Fibroblast of skin of back (primary cell): Measurements from ENCODE around the gene SF3A2.

Experiments
- DNase-seq: peaks from one replicate; pipeline ENCODE4 v3.0.0-alpha.2; 2013

SF3A2 gene

DNA sequence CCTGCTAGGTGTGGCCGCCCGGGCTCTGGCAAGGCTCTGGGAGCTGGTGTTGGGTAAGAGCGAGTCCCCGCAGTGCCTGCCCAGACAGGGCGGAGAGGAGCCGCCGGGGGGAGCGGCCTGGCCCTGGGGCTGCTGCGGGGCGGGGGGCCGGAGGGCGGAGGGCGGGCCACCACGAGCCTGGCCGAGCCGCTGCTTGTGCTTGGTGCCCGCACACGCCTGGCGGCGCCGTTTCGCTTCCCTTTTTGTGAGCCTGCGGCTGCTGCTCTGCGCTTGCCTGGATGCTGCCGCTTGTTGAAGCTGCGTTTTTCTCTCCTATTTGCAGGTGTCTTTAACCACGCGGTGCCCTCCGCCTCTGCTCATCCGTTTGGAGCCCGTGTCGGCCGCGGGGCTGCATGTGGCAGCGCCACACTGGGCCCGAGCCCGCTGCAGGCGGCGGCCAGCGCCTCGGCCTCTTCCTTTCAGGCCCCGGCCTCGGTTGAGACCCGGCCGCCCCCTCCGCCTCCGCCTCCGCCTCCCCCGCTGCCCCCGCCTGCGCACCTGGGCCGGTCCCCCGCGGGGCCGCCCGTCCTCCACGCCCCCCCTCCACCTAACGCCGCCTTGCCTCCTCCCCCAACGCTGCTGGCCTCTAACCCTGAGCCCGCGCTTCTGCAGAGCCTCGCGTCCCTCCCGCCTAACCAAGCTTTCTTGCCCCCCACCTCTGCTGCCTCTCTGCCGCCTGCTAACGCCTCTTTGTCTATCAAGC is 9.0 kb upstream of the SF3A2 start:
- DNase-seq: no peak

DNA sequence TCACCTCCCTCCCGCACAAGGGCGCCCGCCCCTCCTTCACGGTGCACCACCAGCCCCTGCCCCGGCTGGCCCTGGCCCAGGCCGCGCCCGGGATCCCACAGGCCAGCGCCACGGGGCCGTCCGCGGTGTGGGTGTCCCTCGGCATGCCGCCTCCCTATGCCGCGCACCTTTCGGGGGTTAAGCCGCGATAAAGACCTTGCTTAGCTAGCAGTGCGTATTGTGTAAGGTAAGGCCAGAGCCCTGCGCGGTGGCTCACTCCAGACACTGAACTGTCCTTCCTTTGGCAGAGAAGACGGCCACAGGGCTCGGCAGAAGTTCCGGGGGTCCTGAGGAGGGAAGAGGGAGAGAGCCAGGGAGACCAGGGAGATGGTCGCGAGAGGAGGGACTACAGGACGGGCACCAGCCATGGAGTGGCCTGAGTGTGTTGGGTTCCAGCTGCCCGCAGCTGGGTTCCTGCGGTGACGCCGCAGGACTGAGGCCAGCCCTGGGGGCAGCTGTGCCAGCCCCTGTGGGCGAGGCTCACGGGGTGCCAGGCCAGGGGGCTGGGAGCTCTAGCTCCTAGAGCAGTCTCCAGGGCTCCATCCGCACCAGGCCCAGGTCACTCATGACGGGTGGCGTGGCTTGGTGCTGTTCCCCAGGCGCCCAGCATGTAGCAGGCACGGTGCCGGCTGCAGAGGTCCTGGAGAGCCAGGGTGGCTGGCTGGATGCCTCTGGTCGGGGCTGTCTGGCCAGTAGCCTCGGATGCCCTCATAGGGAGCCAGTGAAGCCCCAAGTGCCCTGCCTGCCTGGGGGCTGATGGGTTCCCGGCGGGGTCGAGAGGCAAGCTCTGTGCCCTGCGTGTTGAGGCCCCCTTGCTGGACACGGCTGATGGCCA is 8.2 kb upstream of the SF3A2 start:
- no peak for DNase-seq

DNA sequence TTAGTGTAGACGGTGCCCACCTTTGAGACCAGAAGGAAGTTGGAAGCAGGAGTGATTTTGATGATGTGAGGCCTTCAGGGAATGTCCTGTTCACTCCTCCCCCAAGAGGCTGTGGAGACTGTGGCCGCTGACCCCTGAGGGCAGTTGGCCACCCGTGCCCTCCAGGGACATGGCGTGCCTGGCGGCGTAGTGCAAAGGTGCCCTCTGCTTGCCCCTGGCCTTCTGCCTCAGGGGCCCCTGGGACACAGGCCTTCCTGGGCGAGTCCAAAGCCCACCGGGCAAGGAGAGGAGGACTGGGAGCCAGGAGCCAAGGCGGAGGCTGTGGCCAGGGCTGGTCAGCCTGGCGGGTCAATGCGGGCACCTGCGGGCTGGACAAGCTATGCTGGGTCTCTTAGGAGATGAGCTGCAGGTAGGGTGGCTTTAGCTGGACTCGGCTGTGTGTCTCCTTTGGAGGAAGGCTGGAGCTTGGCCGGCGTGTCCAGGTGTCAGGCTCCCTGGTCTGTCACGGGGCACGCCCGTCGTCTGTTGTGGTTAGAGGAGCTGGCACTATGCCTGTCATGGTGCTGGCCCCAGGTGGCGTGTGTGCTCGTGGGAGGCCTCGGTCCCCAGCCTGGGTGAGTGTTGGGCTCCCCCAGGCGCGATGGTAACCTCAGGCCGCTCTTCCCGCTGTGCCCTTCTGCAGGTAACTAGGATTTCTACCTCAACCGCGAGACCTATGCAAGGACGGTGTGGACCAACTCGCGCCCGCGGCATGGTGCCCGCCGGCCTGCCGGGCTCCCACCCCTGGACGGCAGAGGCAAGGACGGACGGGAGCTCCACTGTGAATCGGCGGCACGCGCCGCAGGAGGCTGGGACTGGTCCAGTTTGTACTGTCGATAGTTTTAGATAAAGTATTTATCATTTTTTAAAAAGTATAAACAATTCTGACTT is 7.3 kb upstream of the SF3A2 start:
- DNase-seq: no peak

DNA sequence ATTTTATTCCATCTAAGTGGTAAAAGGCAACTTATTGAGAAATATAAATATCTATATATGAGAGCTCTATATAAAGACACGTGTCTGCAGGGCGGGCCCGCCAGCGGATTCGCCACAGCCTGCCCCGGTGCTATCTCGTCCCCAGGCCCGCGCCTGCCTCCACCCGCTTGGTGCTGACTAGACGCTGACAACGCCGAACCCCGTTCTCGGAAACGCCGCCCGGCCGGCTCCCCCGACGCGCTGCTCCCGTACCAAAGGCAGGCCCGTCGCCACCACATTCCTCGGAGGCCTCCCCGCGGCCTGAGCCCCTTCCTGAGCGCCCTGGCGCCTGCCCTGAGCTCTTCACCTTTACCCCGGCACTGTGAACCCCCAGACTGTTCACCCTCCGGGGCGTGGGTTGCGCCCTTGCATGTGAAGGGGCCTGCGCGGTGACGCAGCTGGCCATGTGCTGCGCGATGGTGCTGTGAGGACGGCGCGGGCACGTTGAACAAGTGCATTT is 6.5 kb upstream of the SF3A2 start:
- DNase-seq: no peak

DNA sequence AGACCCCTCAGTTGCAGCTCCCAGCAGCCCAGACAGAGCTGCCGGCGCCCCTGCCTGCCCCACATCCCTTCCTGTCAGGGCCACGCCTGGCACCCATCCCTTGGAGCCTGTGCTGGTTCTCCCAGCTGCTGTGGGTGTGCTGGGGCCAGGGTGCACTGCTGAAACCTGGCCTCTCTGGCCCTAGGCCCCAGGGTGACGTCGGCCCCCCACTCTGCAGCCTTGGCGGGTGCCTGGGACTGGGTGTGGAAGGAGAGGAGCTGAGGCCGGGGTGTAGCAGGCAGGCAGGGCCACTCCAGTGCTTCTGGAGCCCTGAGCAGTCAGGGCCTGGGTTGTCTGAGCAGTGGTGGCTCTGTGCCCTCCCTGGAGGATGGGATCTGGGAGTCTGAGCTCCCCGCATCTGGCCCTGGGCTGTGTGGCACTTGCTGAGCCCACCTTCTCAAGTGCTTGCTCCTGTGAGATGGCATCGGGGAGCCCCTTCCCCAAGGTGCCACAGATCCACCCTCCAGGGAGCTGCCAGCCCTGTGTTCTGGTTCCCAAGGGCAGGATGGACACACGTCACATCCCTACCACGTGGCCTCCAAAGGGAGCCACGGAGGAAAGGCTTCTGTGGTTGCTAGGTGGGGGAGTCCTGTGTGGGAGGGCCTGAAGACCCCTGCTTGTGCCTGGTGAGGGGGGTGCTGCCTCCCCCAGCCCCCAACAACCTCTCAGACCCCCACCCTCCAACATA is 5.7 kb upstream of the SF3A2 start:
- no peak for DNase-seq

DNA sequence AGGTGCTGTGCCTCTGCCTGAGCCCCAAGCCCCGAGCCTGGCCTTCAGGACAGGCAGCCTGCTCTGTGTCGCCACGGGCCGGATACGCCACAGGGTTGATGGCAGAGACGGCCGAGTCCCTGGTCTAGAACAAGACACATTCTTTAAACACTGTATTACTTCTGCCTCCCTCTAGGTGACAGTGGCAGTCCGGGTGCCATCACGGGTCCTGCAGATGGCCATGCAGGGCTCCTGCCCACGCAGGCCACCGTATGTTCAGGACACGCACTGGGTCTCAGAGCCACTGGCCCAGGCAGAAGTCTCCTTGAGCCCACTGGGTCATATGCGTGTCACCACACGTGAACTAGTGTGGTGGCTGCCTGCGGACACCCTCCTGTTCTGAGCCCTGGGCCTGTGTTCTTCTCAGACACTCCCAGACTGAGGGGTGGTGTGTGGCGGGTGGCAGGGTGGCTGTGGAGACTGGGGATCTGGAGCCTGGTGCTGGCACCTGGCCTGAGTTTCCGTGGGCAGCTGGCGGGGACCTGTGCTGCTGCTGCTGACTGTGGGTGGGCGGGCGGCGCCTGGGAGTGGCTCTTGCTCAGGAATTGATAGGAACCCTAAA is 4.9 kb upstream of the SF3A2 start:
- DNase-seq: no peak

DNA sequence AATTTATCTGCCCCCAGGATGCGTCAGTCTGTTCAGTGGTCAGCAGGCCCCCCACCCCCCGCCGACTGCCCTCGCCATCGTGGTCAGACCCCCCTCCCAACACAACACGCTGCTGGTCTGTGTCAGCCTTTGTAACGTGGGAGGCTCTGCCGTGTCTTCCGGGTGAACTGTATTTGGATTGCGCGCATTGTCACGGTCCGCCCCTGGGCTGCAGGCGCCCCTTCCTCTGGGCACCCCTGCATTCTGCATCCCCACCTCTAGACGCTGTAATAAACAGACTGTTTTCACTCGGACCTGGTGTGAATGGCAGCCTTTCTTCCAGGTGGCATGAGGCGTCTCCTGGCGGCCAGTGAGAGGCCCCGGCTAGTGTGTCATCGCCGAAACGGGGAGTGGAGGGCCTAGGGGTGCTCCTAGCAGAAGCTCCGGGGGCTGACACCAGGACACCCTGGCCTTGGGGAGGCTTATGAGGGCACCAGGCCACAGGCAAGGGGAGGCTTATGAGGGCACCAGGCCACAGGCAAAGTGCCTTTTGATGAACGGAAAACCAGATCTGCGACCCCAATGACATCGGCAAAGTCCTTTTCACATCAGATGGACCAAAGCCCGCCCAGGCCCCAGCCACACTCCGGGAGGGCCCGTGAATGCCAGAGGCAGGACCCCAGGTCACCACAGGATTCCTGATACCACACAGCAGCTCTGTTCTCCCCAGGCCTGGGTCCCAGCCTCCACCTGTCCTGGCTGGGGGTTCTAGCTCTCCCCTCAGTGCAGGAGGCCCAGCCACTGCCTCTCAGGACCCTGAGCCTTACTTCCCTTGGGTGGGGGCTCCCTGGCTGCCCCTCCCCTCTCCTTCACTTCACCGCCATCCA is 4.1 kb upstream of the SF3A2 start:
- DNase-seq: no peak

DNA sequence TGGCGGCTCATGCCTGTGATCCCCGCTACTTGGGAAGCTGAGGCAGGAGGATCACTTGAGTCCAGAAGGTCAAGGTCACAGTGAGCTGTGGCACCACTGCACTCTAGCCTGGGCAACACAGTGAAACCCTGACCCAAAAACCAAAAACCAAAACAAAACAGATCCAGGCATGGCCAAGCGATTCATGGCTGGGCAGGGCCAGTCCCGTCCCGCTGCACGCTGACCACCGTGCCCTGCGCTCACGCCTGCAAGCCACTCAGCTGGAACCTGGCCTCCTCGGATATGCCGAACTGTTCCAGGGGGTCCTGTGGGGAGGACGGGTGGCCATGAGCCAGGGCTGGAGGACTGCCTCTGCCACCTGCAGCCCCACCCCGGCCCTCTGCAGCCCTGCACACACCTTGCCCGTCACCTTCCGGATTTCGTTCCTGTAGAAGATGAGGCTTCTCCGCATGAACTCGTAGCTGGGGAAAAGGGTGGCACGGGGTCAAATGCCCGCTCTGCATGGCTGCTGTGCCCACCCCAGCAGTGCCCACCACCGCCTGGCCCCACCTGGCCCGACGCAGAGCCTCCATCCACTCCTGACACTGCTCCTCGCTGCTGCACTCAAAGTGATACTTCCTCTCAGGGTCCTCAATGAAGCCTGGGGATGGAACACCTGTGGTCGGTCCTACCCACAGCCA is 2.9 kb upstream of the SF3A2 start:
- DNase-seq: no peak

DNA sequence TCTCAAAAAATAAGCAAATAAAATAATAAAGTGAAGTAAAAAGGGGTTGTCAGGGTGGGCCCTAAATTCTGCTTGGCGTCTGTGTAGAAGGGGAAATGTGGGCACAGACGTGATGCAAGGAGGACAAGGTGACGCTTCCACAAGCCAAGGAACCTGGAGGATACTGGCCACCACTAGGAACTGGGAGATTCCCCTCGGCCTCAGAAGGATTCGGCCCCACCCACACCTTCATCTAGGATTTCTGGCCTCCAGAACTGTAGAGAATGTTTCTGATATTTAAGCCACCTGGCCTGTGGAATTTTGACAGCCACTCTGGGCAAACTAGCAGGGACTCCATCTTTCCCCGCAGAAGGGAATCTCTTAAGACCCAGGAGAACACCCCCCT is 1.6 kb upstream of the SF3A2 start:
- DNase-seq: no peak

DNA sequence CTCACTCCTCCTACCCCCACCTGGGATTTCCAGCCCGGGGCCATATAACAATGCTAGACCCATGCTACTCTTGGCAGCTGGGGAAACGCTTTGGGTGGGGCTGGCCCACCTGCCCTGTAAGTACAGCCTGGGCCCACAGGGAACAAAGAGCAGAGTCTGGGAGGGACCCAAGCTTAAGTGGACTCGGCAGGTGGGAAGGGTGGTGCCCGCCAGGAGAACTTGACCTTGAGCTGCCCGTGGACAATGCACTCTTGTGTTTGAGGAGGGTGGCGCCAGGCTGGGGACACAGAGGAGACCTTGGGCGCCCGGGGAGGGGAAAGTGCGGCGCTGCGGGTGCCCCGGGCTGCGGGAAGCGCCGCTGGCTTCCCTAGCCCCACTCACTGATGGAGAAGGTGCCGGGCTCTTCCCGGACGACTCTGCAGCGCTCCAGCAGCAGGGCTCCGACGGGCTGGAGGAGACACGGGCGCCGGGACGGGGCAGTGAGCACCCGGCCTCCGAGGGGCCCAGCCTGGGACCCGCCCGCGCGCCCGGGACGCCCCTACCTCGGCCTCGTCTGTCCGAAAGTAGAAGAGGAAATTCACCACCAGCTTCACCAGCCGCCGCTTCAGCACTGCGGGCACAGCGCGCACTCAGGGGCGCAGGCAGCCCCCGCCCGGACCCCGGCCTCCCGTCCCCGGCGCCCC is 1.1 kb upstream of the SF3A2 start:
- DNase-seq: no peak

DNA sequence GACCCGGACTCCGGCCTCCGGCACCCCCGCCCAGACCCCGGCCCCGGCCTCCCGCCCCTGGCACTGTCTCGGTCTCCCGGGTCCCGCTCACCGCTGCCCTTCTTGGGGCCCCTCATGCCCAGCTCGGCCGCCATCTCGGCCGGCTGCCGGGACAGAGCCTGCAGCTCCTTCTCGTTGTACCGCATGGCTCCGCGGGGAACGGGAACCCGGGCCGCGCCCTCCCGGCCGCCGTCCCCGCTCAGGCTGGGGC is 635 bp upstream of the SF3A2 start:
- DNase-seq: no peak

DNA sequence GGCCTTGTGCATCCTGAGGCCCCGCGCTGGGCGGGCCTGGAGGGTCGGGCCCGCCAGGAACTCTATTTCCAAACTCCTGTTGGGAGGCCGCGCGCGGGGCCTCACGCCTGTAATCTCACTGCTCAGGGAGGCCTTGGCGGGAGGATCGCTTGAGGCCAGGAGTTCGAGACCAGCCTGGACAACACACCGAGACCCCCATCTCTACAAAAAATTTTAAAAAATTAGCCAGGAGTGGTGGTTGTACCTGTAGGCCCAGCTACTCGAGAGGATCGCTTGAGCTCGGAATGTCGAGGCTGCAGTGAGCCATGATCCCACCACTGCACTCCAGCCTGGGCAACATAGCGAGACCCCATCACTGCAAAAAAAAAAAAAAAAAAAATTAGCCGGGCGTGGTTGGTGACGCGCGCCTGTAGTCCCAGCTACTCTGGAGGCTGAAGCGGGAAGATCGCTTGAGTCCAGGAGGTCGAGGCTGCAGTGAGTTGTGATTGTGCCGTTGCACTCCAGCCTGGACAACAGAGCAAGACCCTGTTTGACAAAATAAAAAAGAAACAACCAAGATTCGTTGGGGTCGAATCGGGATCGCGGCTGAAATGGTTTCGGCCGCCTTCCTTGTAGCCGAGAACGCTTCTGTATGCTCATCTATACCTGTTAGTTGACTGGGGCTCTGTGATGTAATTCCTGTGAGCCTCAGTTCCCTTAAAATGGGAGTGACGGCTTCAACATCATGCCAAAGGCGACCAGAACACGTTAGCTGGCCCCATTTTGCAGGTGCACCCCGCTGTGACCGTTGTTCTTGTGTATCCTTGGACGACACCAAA is 636 bp downstream of the SF3A2 start:
- DNase-seq: no peak

DNA sequence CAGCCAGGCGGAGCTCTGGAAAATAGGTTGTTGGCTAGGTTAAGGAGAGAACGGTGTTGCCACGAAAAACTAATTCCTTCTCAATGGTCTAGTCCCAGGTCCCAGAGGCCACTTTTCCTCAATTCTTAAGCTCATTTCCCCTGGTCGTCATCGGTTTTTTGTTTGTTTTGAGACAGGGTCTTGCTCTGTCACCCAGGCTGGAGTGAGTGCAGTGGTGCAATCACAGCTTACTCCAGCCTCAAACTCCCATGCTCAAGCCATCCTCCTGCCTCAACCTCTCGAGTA is 1.2 kb downstream of the SF3A2 start:
- DNase-seq: no peak

DNA sequence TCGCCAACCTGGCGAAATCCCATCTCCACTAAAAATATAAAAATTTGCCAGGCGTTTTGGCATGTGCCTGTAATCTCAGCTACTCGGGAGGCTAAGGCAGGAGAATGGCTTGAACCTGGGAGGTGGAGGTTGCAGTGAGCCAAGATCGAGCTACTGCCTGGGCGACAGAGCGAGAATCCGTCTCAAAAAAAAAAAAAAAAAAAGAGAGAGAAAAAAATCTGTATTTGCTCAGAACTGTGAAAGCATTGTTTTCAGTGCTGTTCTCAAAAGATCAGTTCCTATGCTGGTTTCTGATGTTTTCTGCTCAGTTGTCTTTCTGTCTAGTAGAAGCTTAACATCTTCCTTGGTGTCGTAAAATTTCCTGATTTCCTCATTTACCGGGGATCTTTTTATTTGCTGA is 2.5 kb downstream of the SF3A2 start:
- DNase-seq: no peak

DNA sequence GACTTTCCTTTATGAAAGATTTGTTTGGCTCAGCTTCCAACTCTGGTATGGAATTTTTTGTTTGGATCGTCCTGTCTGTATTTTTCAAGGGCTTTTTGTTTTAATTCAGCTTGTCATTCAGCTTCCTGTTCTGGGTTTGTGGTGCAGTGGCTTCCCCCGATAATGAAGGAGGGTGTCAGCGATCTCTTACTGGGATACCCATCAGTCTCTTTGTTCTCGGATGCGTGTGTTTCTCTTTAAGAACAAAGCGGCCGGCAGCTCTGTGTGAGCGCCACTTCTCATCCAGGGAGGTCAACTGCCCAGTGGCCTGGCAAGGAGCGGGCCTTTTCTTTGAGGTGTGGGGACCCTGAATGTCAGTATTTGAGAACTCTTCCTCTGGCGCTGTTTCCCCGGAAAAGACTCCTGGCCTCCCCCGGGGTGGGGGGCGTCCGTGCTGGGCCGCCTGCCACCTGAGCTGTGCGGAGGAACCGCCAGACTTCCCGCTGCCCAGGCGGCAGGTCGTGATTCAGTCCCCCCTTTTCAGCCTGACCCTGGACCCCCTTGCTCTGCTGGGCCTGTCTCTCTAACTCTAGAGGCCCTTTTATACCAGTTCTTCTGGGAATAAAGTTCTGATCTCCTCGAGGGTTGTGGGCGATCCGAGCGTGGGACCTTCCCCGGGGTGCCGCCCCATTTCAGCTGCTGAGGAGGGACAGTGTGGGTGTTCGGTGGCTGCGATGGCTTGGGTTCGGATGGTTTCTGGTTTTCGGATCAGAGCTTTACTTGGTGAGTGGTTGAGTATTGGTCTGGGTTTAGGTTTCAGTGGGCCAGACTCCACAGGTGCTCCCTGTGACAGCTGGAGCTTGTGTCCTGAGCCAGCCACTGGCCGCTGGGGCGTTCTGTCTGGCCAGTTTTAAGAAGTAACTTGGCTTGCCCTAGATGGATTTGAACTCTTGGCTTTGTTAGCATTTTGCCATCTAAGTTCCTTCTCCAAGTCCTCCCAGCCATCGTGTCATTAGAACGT is 3.4 kb downstream of the SF3A2 start:
- DNase-seq: peak; percentile 58

DNA sequence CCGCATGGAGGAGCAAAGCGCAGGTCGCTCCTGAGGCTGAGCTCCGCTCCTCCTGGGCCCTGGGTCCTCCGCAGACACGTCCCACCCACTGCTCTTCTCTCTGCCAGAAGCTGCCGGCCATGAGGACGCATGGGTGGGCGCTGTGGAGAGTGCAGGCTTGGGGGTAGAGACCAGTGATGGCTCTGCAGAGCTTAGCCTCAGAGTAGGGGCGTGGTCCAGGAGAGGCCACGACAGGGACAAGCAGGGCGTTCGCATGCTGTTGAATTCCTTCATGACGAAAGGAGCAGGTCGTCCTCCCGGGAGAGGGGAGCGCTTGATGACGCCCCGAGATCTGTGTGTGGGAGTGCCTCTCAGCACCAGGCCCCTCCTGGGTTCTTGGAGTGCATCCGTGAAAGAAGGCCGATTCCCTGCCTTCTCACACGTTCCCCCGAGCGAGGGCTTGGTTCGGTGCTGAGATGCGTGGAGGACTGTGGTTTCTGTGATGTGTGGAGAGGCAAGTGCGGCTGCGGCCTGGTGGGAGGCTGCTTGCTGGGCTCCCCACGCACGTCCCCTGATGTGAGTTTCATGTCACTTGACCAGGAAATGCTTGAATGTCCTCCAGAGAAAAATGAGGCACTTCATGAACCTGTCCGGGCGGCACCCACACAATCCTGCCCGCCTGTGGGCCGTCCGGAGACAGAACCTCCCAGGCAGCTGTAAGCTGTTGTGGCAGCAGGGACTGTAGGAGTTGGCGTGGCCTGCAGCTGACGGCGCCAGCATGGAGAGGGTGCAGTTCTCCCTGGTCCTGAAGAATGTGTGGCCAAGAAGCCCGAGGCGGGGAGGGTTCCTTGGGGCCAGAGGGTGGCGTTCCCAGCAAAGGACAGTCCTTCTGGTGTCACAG is 4.5 kb downstream of the SF3A2 start:
- DNase-seq: no peak

DNA sequence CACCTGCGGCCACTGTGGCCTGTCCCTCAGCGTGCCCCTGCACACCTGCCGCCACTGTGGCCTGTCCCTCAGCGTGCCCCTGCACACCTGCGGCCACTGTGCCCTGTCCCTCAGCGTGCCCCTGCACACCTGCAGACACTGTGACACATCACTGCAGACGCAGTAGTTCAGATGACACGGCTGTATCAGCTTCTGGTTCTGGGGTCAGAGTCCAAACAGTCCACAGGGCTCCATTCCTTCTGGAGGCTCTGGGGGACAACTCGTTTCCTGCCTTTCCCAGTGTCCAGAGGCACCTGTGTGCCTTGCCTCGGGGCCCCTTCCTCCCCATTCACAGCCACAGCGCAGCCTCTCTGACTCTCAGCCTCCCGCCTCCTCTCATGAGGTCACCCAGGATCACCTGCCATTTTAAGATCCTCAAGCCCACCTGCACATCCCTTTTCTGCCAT is 5.5 kb downstream of the SF3A2 start:
- DNase-seq: no peak
